KMS-11 (cell line): ENCODE results near the gene WEE2.

ENCODE experiments used
- H2AFZ ChIP-seq: fragments of 200-600 bp; sonication (generic); 2 replicates; pipeline ENCODE4 v1.6.1; 2016; ENCODE audit warnings: antibody characterized with exemption, mixed run types, low read depth
- H3K27ac ChIP-seq: fragments of 200-600 bp; sonication (generic); 2 replicates; pipeline ENCODE4 v1.6.1; 2016; ENCODE audit warnings: mild to moderate bottlenecking, mixed run types
- H3K27me3 ChIP-seq: fragments of 200-600 bp; sonication (generic); 2 replicates; pipeline ENCODE4 v1.6.1; 2017; ENCODE audit warnings: mild to moderate bottlenecking, low read depth, mixed run types, moderate library complexity; ENCODE audit not compliant: insufficient read depth
- H3K36me3 ChIP-seq: fragments of 200-600 bp; sonication (generic); 2 replicates; pipeline ENCODE4 v1.6.1; 2017; ENCODE audit warnings: mild to moderate bottlenecking, mixed run types; ENCODE audit not compliant: insufficient read depth
- H3K4me1 ChIP-seq: fragments of 200-600 bp; sonication (generic); 2 replicates; pipeline ENCODE4 v1.6.1; 2016; ENCODE audit warnings: mild to moderate bottlenecking, low read depth, mixed run types; ENCODE audit not compliant: poor library complexity, severe bottlenecking
- H3K4me2 ChIP-seq: fragments of 200-600 bp; sonication (generic); 2 replicates; pipeline ENCODE4 v1.7.0; 2016; ENCODE audit warnings: mild to moderate bottlenecking, mixed run types
- H3K4me3 ChIP-seq: fragments of 200-600 bp; sonication (generic); IDR thresholded peaks from 2 replicates; pipeline ENCODE4 v1.6.1; 2017; ENCODE audit warnings: low read depth, low read length, mixed read lengths; ENCODE audit not compliant: insufficient read depth
- H3K79me2 ChIP-seq: fragments of 200-600 bp; sonication (generic); 2 replicates; pipeline ENCODE4 v1.6.1; 2016; ENCODE audit warnings: low read depth, mixed run types; ENCODE audit not compliant: insufficient read depth
- H3K9ac ChIP-seq: fragments of 200-600 bp; sonication (generic); 2 replicates; pipeline ENCODE4 v1.6.1; 2016; ENCODE audit warnings: mild to moderate bottlenecking, mixed run types
- H4K20me1 ChIP-seq: fragments of 200-600 bp; sonication (generic); 2 replicates; pipeline ENCODE4 v1.6.1; 2016; ENCODE audit warnings: mild to moderate bottlenecking, mixed run types; ENCODE audit not compliant: insufficient read depth
- CTCF ChIP-seq: fragments of 200-600 bp; sonication (generic); conservative IDR thresholded peaks from 2 replicates; pipeline ENCODE4 v1.6.1; 2017; ENCODE audit warnings: low read depth, mild to moderate bottlenecking, antibody characterized with exemption, low read length, moderate library complexity, mixed read lengths

Gene WEE2

GRCh38 chr7:141704112-141704511 lies 4.0 kb upstream of the WEE2 start:
- H3K9ac ChIP-seq, result no peak overlapping the region
- H2AFZ ChIP-seq, result no peak overlapping the region
- no peaks in the 10 kb centered on the region for H3K27me3 ChIP-seq
- no peaks in the 10 kb centered on the region for H3K36me3 ChIP-seq
- no peak overlapping the region for H3K27ac ChIP-seq
- no peak for TF ChIP-seq CTCF
- peaks cover 8% of the 10 kb centered on the region for H3K4me1 ChIP-seq
- no peak overlapping the region for H3K4me2 ChIP-seq
- H3K4me3 ChIP-seq, result no peak overlapping the region
- no peaks in the 10 kb centered on the region for H4K20me1 ChIP-seq
- H3K79me2 ChIP-seq, result no peaks in the 10 kb centered on the region

- H4K20me1 ChIP-seq, result no peaks in the 10 kb centered on the region
- H3K4me1 ChIP-seq, result peaks cover 8% of the 10 kb centered on the region
- no peaks in the 10 kb centered on the region for H3K36me3 ChIP-seq
- H3K79me2 ChIP-seq, result no peaks in the 10 kb centered on the region
- TF ChIP-seq CTCF, result no peak
- H3K4me3 ChIP-seq, result no peak overlapping the region
- H2AFZ ChIP-seq, result no peak overlapping the region
- H3K27ac ChIP-seq, result no peak overlapping the region
- H3K27me3 ChIP-seq, result no peaks in the 10 kb centered on the region
- H3K4me2 ChIP-seq, result no peak overlapping the region
- H3K9ac ChIP-seq, result no peak overlapping the region
These were observed 3.4 kb upstream of the WEE2 start for GRCh38 chr7:141704741-141705140.

- no peak for TF ChIP-seq CTCF
- H3K4me1 ChIP-seq, result peaks cover 8% of the 10 kb centered on the region
These were observed 1.7 kb upstream of the WEE2 start for GRCh38 chr7:141706239-141707064.

GRCh38 chr7:141709318-141709717 lies 1.2 kb downstream of the WEE2 start:
- Histone ChIP-seq H3K27me3 (no peaks in the 10 kb centered on the region), H3K36me3 (no peaks in the 10 kb centered on the region), H3K27ac (no peak overlapping the region), H3K79me2 (no peaks in the 10 kb centered on the region), H3K4me2 (no peak overlapping the region), H4K20me1 (no peaks in the 10 kb centered on the region), H2AFZ (no peak overlapping the region), H3K4me3 (no peak overlapping the region), H3K4me1 (no peaks in the 10 kb centered on the region), H3K9ac (no peak overlapping the region)
- TF ChIP-seq CTCF, result no peak

More at GRCh38 chr7:141706239-141707064, 1.7 kb upstream of the WEE2 start:
- H3K36me3 ChIP-seq, result no peaks in the 10 kb centered on the region
- no peaks in the 10 kb centered on the region for H3K79me2 ChIP-seq
- H3K4me3 ChIP-seq, result no peak overlapping the region
- no peak overlapping the region for H3K27ac ChIP-seq
- H3K4me2 ChIP-seq, result no peak overlapping the region
- H3K9ac ChIP-seq, result no peak overlapping the region
- H2AFZ ChIP-seq, result no peak overlapping the region
- H4K20me1 ChIP-seq, result no peaks in the 10 kb centered on the region
- H3K27me3 ChIP-seq, result no peaks in the 10 kb centered on the region
